ENCODE measurements around the gene KRIT1.
A peak's percentile ranks its signal among the peaks of the same experiment; 100 is the strongest.
"Not testable (repeated sequence)": the region's sequence is repeated elsewhere in the genome, so short reads cannot be mapped to it uniquely, and the experiment has no call there.

The KRIT1 gene

DNA sequence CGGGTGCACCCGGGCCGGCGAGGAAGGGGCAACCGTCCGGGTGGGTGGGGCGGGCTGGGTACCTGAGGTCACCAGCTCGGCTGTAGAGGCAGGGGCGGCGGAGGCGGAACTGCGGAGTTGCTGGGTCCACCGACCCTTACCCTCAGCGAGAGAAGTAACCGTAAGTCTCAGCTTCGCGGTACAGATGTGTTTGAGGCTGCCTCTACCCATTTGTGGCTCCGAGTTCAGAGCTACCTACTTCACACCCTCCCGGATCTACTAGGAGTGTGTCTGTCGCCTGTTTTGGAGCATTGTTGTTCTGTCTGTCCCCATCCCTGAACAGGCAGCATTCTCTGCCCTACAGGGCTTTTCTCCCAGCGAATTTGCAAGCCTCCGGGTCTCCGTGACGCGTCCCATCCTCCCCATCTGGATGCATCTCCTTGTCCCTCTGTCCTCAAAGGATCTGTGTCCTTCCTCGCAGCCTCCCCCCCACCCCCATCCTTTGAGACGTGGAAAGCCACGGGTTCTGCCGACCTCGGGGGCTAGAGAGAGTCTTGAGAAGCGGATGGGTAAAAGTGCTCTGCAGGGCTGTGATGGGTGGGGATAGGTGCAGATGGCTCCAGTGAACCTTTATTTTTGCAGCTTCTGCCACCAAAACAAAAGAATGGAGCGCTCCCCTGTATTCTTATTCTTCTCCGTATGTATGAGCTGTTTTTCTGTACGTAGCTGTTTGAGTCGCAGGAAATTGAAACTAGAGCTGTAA lies 817 bp upstream of the KRIT1 start:
- DNase-seq (ENCODE audit: low read depth): peak; percentile 46

DNA sequence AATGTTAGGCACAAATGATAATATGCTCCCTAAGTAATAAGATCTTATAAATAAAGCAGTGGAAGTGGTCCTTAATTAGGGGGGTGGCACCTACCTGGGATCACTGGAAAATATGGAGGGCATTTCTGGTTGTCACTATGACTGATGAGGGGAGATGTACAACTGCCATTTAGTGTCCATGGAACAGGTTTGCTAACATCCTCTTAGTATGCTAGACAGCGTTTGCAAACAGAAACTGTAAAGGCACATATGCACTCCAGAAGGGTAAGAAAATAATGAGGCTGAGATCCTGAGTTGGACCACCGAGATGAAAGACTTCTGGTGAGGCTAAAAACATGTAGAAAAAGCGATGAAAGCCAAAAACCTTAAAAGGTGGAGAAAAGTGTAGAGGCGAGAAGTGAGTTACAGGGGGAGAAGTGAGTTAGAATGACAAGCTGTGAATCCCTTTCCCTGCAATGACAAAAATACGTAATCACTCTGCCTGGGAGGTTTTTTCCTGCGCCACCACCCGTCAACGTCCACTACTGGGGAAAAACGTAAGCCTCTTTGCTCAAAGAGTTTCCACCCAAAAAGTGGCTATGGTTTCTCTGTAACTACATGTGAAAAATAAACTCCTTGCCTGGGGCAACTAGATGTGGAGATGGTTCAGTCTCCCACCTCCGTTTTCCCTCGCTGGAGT lies 767 bp downstream of the KRIT1 start:
- DNase-seq (ENCODE audit: low read depth): peak; percentile 47

GRCh38 chr7:92242972-92243371 lies 2.7 kb downstream of the KRIT1 start:
- no peak for DNase-seq (ENCODE audit: low read depth)

DNA sequence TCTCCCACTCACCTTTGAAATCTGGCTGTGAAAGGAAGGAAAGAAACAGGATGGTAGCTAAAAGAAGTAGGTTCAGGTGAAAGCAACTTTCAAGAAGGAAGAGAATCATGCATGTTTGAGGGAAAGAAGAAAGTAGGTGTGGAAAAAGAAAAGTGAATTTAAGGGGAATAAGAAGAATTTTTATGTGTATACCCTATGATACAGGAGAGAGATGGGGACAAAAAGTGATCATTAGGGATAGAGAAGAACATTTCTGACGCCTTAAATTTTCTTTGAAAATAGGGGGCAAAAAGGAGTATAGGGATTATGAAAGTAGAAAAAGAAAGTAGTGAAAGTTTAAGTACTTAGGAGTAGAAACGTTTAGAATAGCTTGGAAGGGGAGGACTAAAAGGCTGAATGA lies 15.2 kb downstream of the KRIT1 start:
- no peak for DNase-seq (ENCODE audit: low read depth)

DNA sequence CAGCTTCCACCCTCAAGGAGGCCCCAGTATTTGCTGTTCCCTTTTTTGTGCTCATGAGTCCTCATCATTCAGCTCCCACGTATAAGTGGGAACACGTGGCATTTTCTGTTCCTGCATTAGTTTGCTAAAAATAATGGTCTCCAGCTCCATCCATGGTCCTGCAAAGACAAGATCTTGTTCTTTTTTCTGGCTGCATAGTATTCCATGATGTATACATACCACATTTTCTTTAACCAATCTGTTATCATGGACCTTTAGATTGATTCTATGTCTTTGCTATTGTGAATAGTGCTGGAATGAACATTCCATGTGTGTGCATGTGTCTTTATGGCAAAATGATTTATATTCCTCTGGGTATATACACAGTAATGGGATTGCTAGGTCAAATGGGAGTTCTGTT lies 17.0 kb downstream of the KRIT1 start:
- DNase-seq (ENCODE audit: low read depth): no peak

DNA sequence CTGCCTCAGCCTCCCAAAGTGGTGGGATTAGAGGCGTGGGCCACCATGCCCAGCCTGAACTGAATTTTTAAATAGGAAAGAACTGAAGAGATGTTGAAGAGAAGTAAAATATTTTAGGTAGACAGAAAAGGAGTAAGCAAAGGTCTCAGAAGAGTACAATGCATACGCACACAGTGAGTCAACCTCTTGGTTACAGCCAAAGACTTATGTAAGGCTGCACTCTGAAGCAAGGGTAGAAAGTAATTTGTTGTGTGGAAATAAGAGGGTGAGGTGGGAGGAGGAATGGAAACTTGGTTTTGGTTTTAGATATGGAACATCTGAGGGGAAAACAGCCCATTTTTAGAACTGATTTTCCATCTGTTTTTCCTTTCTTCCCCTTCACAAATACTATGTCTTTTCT lies 17.6 kb downstream of the KRIT1 start:
- no peak for DNase-seq (ENCODE audit: low read depth)

DNA sequence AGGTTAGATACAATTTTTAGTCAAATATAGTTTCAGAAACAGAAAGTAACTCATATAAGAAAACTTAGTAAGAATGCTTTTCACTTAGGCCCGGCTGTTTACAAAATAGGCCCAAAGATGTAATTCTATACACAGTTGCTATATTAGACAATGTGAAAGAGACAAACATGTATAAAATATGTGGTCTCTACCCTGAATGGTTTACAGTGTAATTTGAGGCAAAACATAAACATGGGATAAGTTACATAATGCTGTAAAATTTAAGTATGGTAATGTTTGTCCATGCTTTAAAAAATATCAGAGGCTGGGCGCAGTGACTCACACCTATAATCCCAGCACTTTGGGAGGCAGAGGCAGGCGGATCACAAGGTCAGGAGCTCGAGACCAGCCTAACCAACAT lies 18.7 kb downstream of the KRIT1 start:
- DNase-seq (ENCODE audit: low read depth): peak; percentile 11

GRCh38 chr7:92221766-92222165 lies 23.9 kb downstream of the KRIT1 start:
- DNase-seq (ENCODE audit: low read depth): no peak

DNA sequence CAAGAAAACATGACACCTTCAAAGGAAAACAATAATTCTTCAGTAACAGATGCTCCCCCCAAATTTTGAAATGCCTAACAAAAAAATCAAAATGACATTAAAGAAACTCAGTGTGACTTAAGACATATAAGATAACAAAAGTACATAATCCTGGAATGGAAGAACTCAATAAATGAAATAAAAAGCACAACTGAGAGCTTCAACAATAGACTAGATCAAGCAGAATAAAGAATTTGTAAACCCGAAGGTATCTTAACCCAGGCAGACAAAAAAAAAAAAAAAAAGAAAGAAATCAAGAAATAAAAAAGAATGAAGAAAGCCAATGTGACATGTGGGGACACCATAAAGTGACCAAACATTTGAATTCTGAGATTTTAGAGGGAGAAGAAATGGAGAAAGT lies 39.0 kb downstream of the KRIT1 start:
- DNase-seq (ENCODE audit: low read depth): no peak

- no peak for DNase-seq (ENCODE audit: low read depth)
These were observed 39.7 kb downstream of the KRIT1 start for GRCh38 chr7:92205987-92206386.

GRCh38 chr7:92200791-92201190 lies 44.9 kb downstream of the KRIT1 start:
- no peak for DNase-seq (ENCODE audit: low read depth)

- DNase-seq (ENCODE audit: low read depth): no peak
These were observed 53.4 kb downstream of the KRIT1 start for GRCh38 chr7:92192326-92192725.

GRCh38 chr7:92189246-92189645 lies 56.5 kb downstream of the KRIT1 start:
- DNase-seq (ENCODE audit: low read depth): not testable (repeated sequence)

DNA sequence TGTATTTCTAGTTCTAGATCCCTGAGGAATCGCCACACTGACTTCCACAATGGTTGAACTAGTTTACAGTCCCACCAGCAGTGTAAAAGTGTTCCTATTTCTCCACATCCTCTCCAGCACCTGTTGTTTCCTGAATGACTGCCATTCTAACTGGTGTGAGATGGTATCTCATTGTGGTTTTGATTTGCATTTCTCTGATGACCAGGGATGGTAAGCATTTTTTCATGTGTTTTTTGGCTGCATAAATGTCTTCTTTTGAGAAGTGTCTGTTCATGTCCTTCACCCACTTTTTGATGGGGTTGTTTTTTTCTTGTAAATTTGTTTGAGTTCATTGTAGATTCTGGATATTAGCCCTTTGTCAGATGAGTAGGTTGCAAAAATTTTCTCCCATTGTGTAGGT lies 61.4 kb downstream of the KRIT1 start:
- not testable (repeated sequence) for DNase-seq (ENCODE audit: low read depth)

DNA sequence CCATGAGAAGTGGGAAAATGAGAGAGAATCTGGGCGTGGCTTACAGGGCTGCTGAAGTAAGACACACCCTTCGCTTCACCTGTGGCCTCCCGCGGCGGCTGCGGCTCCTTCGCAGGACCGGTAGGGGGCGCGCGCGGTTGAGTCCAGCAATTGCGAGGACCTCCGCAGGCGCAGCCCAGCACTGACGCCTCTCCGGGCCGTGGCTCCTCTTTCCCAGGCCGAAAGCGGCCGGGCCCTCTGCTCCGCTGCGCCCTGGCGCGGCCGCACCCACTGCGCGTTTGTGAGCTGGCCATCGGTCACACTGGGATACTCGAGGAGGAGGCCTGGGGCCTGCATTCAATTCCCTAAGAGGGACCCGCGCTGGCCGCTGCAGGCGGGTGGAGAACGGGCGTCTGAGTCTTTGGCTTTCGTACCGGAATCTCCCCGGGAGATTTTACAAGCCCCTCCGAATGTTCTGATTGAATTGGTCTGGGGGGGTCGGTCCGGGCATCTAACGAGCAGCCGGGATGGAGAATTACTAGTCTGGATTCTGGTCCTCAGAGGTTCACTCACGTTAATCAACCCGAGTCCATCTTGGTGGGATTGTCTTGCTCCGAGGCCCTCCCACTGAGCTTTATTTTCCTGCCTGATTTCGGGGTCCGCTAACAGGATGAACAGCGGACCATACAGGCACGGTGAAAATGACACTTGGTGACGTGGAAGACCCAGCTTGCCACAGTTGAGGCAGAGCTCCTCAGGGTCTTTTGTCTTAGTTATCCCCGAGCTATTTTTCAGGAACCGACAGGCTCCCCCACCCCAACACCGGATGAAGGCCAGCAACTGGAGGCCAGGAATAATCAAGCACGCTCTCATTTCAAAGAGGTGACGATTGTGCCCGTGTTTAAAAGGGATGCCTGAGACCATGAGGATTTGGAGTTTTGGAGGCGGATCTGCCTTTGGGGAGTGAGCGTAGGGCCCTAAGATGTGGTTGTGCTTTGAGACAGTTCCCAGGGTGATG lies 66.5 kb downstream of the KRIT1 start, which contains the start of gene LRRD1:
TSS of gene LRRD1 (minus strand) at position 215 of the 997 bp plus-strand sequence. CDS start 13,940 bp downstream, outside the sequence.
- DNase-seq (ENCODE audit: low read depth): peak; percentile 86

DNA sequence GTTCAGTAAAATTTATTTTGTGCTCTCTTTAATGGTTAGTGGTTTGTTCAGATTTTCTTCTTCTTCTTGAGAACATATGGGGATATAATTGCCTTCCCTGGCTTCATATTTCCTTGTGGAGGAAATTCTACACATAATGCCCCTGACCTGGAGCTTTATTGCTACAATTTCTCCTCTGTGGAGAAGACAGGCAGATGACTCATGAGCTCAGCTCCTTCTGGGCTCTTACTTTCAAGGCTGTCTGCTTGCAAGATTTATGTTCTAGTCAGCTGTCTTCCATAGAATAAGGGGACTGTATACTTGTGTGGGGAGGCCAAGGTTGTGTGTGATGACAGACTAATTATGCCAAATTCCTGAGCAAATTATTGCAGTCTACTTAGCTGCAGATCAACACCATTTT lies 68.4 kb downstream of the KRIT1 start:
- peak; percentile 47 for DNase-seq (ENCODE audit: low read depth)

DNA sequence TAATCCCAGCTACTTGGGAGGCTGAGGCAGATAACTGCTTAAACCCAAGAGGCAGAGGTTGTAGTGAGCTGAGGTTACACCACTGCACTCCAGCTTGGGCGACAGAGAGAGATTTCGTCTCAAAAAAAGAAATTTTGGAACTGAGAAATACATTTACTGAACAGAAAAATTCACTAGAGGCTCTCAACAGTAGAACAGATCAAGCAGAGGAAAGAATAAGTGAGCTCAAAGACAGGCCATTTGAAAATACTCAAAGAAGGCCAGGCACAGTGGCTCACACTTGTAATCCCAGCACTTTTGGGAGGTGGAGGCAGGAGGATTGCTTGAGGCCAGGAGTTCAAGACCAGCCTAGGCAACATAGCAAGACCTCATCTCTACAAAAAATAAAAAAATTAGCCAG lies 76.2 kb downstream of the KRIT1 start:
- DNase-seq (ENCODE audit: low read depth): not testable (repeated sequence)

GRCh38 chr7:92161271-92161670 lies 84.4 kb downstream of the KRIT1 start:
- DNase-seq (ENCODE audit: low read depth): no peak

GRCh38 chr7:92158660-92159575 lies 86.8 kb downstream of the KRIT1 start:
- peak; percentile 93 for DNase-seq (ENCODE audit: low read depth)

DNA sequence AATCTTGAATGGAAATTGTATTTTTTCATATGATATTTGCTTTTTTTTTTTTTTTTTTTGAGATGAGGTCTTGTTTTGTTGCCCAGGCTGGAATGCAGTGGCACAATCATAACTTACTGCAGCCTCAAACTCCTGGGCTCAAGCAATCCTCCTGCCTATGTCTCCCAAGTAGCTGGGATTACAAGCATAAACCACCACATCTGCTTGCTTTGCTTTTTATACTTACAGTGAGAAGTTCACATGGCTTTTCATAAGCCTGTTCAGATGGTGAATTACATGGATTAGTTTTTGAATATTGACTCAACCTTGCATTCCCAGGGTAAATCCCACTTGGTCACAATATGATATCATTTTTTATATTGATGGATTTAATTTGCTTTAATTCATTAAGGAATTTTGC lies 88.7 kb downstream of the KRIT1 start:
- no peak for DNase-seq (ENCODE audit: low read depth)

GRCh38 chr7:92155108-92155739 lies 90.5 kb downstream of the KRIT1 start:
- no peak for DNase-seq (ENCODE audit: low read depth)

All from EH (cell line).